Upper lobe of left lung (tissue), 4 donors: ENCODE data around the gene KLHDC10.
"Not testable (repeated sequence)": the region's sequence is repeated elsewhere in the genome, so short reads cannot be mapped to it uniquely, and the experiment has no call there.

Source experiments
- EP300 ChIP-seq, 4 donors: sonication (generic); formaldehyde crosslinking; IDR thresholded peaks; one replicate each; pipeline ENCODE4 v1.5.1; 2017; ENCODE audit warnings: antibody characterized with exemption in 4 of 4, control low read depth in 2 of 4
- POLR2A ChIP-seq, 4 donors: fragments of 450-650 bp; IDR thresholded peaks; one replicate each; pipeline ENCODE4 v1.5.1; 2016 to 2017; ENCODE audit warnings: antibody characterized with exemption in 4 of 4, mild to moderate bottlenecking in 2 of 4
- POLR2AphosphoS5 ChIP-seq, 2 donors: sonication (generic); formaldehyde crosslinking; IDR thresholded peaks; one replicate each; pipeline ENCODE4 v1.5.1; 2017; ENCODE audit warnings: antibody characterized with exemption in 2 of 2
- TF ChIP-seq, protein P1 (sequence below), 6 experiments: fragments of 450-650 bp in 4 of 6; fragments of 200-600 bp in 2 of 6; sonication (generic) in 2 of 6; IDR thresholded peaks; one replicate each; pipeline ENCODE4 v1.5.1; 2016 to 2019; ENCODE audit warnings: antibody characterized with exemption in 6 of 6

- not testable (repeated sequence) for TF ChIP-seq POLR2AphosphoS5, POLR2A, EP300 (IDR thresholded peaks at IDR 0.05)
- TF ChIP-seq, protein P1, sequence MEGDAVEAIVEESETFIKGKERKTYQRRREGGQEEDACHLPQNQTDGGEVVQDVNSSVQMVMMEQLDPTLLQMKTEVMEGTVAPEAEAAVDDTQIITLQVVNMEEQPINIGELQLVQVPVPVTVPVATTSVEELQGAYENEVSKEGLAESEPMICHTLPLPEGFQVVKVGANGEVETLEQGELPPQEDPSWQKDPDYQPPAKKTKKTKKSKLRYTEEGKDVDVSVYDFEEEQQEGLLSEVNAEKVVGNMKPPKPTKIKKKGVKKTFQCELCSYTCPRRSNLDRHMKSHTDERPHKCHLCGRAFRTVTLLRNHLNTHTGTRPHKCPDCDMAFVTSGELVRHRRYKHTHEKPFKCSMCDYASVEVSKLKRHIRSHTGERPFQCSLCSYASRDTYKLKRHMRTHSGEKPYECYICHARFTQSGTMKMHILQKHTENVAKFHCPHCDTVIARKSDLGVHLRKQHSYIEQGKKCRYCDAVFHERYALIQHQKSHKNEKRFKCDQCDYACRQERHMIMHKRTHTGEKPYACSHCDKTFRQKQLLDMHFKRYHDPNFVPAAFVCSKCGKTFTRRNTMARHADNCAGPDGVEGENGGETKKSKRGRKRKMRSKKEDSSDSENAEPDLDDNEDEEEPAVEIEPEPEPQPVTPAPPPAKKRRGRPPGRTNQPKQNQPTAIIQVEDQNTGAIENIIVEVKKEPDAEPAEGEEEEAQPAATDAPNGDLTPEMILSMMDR (IDR thresholded peaks at IDR 0.05), result not testable (repeated sequence)
Measured at GRCh38 chr7:130064580-130064926, 5.8 kb upstream of the KLHDC10 start.
